Measurements from ENCODE around the gene NRXN3.

Gene NRXN3

DNA sequence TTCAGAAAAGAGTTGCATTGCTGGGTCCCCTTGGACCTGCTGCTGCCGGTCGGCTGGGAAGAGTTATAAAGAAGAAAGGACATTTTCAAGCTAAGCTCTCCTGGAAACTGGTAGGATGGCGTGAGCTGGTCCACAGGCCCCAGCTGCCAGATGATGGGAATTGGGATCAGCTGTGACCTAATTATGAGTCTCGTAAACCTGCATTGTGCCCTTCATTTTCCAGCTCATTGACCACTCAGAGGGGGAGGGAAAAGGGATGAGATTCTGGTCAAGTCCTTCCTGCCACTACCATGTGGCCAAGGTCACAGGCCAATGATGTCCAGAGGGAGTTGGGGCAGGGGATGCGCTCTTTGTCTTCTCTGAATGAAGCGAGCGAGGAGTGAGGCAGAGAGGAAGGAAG is 320.9 kb downstream of the NRXN3 start:
- DNase-seq (ENCODE audit: extremely low read depth, low read depth) = no peak
- TF ChIP-seq, protein P1, sequence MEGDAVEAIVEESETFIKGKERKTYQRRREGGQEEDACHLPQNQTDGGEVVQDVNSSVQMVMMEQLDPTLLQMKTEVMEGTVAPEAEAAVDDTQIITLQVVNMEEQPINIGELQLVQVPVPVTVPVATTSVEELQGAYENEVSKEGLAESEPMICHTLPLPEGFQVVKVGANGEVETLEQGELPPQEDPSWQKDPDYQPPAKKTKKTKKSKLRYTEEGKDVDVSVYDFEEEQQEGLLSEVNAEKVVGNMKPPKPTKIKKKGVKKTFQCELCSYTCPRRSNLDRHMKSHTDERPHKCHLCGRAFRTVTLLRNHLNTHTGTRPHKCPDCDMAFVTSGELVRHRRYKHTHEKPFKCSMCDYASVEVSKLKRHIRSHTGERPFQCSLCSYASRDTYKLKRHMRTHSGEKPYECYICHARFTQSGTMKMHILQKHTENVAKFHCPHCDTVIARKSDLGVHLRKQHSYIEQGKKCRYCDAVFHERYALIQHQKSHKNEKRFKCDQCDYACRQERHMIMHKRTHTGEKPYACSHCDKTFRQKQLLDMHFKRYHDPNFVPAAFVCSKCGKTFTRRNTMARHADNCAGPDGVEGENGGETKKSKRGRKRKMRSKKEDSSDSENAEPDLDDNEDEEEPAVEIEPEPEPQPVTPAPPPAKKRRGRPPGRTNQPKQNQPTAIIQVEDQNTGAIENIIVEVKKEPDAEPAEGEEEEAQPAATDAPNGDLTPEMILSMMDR (IDR thresholded peaks at IDR 0.05; ENCODE audit: low read depth, low read length) = no peak

GRCh38 chr14:78498062-78498595 is 328.0 kb downstream of the NRXN3 start:
- TF ChIP-seq, protein P1 (IDR thresholded peaks at IDR 0.05; ENCODE audit: low read depth, low read length) = no peak
- DNase-seq (ENCODE audit: extremely low read depth, low read depth) = no peak

- no peak for DNase-seq (ENCODE audit: extremely low read depth, low read depth)
- TF ChIP-seq, protein P1 (IDR thresholded peaks at IDR 0.05; ENCODE audit: low read depth, low read length) = no peak
These were observed 331.7 kb downstream of the NRXN3 start for GRCh38 chr14:78501909-78502308.

GRCh38 chr14:78508023-78508422 is 337.9 kb downstream of the NRXN3 start:
- TF ChIP-seq, protein P1 (IDR thresholded peaks at IDR 0.05; ENCODE audit: low read depth, low read length) = no peak
- DNase-seq (ENCODE audit: extremely low read depth, low read depth) = no peak

DNA sequence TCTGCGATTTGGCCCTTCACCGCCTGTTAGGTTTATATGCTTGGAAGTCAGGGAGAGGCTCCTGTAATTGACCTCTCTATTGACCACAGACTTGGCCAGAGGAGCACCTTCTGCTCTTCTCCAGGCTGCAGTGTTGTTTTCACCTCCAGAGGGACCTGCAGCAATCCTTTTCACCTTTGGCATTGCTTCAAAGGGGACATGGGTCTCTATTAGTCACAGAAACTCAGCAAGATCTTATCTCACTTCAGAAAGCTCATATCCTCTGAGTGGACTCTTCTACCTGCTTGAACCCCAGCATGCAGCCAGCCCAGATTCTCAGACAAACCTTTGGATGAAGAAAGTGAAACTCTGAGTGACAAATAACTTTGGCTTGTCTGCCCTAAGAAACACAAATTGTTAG is 339.3 kb downstream of the NRXN3 start:
- no peak for DNase-seq (ENCODE audit: extremely low read depth, low read depth)
- TF ChIP-seq, protein P1 (IDR thresholded peaks at IDR 0.05; ENCODE audit: low read depth, low read length) = no peak

DNA sequence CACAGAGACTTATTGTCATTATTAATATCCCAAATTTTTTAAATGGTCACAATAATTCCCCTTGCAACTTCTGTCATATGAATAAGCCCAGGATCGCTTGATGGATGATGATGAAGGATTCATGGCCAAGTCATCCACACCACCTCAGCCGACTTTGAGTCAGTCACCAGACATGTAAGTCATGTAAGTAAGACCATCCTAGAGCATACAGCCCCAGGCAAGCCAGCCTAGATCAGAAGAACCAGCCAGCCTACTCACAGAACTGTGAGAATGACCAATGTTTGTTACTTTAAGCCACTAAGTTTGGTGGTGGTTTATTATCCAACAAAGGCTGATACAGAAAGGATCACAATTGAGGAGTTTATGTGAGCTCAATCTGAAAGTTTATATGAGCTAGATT is 341.8 kb downstream of the NRXN3 start:
- DNase-seq (ENCODE audit: extremely low read depth, low read depth) = no peak
- TF ChIP-seq, protein P1 (IDR thresholded peaks at IDR 0.05; ENCODE audit: low read depth, low read length) = no peak

DNA sequence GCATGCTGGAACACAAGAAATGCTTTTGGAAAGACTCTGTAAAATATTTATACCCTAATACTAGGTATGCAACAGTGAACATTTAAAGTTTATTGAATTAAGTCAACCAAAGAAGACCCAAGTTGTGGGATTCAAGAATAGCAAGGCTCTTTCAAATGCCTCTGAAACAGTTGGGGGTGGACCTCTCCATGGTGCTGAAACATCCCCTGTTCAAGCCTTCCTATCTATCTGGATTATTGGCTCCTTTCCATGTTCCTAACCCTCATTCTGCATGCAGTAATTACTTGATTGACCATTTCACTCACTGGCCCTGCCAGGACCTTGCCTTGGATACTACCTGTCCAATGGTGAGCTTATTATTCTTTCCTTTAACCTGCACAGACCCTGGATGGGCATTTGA is 349.7 kb downstream of the NRXN3 start:
- DNase-seq (ENCODE audit: extremely low read depth, low read depth) = no peak
- TF ChIP-seq, protein P1 (IDR thresholded peaks at IDR 0.05; ENCODE audit: low read depth, low read length) = no peak
